Hematopoietic multipotent progenitor cell treated with erythropoietin and hydrocortisone succinate and interleukin-3 and kit ligand, for 4 days (in vitro differentiated cells): ENCODE measurements around the gene ACOT9.
A peak's percentile ranks its signal among the peaks of the same experiment; 100 is the strongest.
"Not testable (repeated sequence)": the region's sequence is repeated elsewhere in the genome, so short reads cannot be mapped to it uniquely, and the experiment has no call there.

Experiments
- DNase-seq: peaks from one replicate; pipeline ENCODE4 v3.0.0-alpha.2; 2015

The ACOT9 gene

GRCh38 chrX:23765449-23765848, 22.4 kb upstream of the ACOT9 start:
- no peak for DNase-seq

DNA sequence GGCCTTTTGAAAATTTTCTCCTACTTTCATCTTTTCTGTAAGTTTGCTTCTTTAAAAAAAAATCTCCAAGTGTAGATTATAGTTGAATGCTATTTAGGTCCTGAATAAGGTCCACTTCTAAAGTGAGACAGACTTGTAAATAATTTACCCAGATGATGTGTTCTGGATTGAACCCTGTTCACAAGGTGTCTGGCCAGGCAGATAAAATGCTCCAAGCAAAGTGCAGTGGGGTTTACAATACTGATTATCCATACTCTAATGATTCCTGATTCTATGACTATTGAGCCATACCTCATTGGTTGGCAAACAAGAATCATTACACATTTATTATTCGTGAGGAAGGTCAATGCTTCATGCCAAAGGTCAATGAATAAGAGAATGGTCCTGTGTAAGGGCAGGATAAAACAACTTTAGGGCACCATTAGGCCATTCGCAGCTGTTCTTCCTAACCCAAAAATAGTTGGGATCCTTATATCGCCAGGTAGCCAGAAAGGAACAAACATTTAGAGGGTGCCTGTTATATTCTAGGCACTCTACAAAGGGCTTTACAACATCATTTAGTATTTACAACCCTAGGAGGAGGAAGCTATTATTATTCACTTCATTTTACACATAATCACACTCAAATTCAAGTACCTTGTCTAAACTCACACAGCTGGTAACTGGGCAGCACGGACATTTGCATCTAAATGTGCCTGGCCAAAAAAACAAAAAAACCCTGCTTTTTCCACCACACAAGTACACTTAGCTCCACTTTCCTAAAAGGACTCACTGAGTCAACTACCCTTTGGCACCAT, 21.3 kb upstream of the ACOT9 start:
- DNase-seq: no peak

DNA sequence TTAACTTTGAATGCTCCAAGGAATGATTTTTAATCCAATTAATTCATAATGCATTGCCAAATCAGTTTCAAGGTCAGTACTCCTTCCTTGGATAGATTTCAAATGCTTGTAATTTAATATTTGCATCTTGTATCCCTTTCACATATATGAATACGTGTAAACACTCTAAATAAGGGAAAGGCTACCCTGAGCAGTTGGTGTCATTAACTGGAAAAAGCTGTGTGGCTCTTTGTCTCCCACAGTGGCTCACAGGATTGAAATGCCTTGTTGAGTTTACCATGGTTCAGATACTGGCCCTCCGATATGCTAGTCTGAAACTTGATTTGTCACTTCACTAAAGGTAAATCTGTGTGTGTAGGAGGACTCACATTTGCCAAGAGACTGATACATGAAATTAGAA, 16.7 kb upstream of the ACOT9 start:
- no peak for DNase-seq

DNA sequence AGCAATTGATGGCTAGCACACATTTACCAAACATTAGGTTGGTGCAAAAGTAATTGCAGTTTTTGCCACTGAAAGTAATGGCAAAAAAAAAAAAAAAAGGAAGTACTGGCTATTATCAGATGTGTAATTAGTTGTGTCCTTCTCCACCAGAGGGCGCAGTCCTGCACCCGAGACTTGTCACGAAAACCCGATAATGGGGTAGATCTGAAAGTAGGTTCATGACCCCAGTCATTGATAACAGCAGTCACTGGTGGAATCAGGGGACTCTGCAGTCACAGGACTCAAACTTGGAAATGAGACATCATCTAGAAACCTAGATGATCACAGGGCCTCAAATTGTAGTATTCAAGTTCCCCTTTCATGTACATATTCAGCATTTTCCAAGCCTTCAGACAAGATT, 13.1 kb upstream of the ACOT9 start:
- DNase-seq: peak; percentile 87

- DNase-seq: no peak
Measured at GRCh38 chrX:23754664-23755063, 11.6 kb upstream of the ACOT9 start.

DNA sequence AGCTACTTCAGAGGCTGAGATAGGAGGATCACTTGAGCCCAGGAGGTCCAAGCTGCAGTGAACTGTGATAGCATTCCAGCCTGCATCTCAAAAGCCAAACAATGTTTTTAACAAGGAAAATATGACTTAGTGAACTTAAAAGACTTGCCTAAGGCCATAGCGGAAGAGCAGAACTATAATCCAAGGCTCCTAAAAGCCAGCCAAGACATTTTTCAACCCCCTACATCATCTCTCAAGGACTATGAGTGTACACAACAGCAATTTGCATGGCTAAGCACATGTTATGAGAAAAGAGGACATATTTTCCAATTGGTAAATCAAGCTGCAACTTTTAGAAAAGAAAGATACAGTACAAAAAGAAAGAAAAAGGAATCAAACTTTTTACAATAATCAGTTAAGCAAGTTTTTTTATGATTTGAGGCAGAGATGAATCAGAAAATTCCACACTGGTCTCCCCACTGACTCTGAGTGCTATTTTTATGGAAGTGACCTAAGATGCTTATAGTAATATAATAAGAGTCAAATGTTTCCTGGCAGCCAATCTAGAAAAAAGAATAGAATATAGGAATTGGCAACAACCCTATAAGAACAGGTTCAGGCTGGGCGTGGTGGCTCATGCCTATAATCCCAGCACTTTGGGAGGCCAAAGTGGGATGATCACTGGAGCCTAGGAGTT, 9.8 kb upstream of the ACOT9 start:
- no peak for DNase-seq

DNA sequence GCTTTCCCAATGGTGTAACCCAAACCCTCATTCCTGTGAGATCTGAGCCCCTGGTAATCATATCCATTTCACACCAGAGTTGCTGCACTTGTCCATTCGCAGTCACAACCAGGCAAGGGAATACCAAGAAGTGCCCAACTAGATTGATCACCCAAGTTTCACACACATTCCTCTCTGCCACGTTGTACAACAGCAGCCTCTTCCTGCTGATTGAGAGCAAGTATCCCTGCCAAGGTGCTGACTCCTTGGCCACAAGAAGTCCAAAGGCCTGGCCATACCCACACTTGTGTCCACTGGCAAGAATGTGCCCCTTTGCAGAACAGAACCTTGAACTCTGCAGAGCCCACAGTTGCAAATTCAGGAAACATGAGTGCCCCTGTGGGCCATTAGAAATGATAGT, 6.5 kb upstream of the ACOT9 start:
- no peak for DNase-seq

DNA sequence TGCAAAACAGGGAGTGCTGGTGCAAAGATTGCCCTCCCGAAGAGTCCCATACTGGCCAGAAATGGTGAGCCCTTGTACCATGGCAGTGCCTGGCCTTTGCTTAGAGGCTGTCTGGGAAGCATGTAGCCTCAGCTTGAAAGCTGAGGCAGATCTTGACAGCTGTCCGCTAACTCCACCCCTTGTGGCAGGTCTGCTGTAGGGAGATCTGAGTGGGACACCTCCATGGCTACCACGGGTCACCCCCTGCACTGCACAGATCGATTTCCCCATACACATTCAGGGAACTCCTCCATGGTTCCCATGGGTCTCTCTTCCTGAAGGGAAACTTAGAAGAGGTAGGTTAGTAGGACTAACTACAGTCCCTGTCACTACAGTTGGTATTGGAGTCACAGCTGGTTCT, 6.1 kb upstream of the ACOT9 start:
- no peak for DNase-seq

- no peak for DNase-seq
Measured at GRCh38 chrX:23745786-23746185, 2.7 kb upstream of the ACOT9 start.

DNA sequence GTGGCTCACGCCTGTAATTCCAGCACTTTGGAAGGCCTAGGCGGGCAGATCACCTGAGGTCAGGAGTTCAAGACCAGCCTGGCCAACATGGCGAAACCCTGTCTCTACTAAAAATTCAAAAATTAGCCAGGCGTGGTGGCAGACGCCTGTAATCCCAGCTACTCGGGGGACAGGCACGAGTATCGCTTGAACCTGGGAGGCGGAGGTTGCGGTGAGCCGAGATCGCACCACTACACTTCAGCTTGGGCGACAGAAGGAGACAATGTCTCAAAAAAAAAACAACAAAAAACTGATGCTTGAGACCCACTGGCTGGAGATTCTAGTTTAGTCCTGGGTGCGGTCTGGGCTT, 521 bp upstream of the ACOT9 start:
- not testable (repeated sequence) for DNase-seq

- peak; percentile 61 for DNase-seq
Measured at GRCh38 chrX:23742174-23742696, 841 bp downstream of the ACOT9 start.

- no peak for DNase-seq
Measured at GRCh38 chrX:23737413-23737812, 5.7 kb downstream of the ACOT9 start.

- DNase-seq: no peak
Measured at GRCh38 chrX:23736030-23736429, 7.0 kb downstream of the ACOT9 start.

DNA sequence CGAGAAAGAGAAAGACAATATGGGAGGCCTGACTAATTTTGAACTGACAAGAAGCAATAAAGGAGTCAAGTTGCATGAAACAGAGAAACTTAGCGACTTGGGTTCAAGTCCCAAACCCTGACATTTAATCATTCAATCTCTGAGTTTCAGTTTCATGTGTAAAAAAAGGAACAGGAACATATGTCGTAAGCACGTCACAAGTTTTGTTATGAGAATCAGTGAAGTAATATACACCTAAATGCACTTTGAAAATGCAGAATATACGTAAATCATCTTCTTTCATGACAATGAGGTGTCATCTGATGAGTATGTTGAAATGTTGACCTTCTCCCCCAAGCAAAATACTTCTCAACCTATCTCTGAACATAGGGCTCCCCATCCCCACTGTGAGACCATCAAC, 10.4 kb downstream of the ACOT9 start:
- DNase-seq: no peak

DNA sequence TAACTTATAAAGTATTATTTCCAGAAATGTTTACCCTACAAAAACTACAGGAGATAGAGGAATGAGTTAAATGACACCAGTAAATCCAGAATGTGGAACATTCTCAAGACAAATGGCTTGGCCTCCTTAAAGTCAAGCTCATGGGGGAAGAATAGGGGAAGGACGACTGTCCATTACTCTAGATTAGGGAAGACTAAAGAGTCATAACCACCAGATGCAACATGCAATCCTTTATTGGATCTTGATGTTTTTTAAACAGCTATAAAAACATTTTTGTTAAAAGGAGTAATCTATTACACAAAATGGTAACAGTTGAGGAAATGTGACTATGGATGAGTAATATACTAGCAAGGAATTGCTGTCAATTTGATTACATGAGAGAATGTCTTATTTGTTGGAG, 11.1 kb downstream of the ACOT9 start:
- no peak for DNase-seq

GRCh38 chrX:23729214-23729613, 13.9 kb downstream of the ACOT9 start:
- no peak for DNase-seq

- DNase-seq: peak; percentile 32
Measured at GRCh38 chrX:23727206-23727605, 15.9 kb downstream of the ACOT9 start.

DNA sequence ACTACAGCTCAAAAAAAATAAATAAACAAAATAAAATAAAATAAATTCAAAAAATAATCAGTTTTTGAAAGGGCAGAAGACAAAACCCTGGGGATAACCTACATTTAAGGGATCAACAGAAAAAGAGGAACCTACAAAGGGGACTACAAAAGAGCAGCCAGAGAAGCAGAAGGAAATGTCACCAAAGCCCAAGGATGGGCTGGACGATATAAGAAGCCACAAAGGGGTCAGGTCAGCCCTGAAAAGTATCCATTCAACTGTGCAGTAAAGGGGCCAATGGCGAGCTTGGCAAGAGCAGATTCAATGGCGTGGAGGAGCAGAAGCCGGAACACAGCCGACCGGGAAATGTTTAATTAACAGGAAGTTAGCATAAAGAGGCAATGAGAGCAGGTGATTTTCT, 16.9 kb downstream of the ACOT9 start:
- DNase-seq: peak; percentile 68

DNA sequence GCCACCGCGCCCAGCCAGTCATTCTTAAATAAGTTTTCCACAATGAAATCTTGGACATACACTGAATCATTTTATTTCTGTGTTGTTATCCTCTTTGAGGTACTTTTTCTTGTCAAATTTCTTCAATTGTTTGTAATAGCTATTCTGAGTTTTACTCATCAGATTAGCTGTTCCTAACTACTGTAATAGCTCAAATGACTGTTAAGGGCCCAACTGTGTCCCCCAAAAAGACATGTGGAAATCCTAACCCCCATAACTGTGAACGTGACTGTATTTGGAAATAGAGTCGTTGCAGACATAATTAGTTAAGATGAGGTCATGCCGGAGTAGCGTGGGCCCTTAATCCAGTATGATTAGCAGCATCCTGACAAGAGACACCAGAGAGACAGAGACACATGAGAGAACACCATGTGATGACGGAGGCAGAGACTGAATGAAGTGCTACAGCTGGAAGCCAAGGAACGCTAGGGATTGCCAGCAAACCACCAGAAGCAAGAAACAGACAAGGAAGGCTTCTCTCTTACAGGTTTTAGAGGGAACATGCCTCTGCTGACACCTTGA, 22.9 kb downstream of the ACOT9 start:
- DNase-seq: no peak

DNA sequence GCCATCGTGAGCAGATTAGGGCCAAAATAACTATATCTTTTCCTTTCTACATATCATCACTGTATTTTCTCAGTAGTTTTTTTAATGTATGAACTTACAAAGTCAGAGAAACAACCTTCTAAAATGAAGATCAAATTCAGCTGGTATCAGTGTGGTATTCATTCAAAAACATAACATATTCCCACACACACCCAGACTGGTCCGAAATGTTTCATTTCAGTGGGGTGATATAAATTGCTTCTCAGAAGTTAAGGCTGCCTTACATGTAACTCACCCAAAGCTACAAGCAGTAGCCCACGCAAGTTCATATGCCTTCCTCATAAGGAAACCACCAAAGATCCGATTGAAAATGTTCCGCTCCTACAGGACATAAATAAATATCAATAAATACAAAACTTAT, 37.8 kb downstream of the ACOT9 start:
- DNase-seq: no peak

DNA sequence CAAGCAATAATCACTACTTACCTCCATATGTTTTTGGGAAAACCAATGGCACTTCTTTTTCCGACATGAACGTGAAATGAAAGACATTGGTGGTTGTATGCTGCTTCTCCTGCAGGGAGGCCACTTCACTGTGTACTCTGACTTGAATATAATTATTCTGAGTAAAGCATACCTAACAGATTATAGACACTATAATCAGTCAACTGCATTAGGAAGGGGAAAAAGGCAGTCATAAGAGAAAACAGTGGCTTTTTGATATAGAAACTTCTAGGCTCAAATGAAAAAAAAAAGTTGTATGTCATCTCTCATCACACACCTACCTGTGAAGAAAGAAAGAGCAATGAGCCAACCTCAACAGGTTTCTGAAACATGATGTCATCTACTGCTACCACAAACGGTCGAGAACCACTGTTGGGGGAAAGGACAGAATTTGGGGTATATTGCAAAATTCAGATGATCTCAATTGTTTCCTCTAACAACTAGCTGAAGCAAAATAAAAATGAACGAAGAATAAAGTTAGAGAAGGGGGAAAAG, 38.3 kb downstream of the ACOT9 start:
- no peak for DNase-seq

GRCh38 chrX:23699636-23700194, 43.4 kb downstream of the ACOT9 start:
- peak; percentile 89 for DNase-seq

DNA sequence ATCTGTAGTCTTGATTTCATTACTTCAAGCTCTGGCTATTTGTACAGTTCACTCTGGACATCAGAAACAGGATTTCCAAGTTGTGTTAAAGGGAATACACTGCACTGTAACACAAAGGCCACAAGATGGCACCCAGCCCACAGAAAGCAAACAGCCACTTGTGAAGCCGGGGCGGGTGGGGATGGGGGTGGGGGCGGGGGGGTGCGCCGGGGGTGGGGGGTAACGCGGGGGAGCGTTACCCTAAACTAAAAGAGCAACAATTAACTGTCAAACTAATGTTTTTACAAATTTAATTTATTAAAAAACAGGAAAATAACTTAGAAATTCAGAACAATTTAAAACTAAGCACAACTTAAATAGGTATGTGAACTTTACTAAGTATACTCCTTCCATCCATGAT, 48.5 kb downstream of the ACOT9 start:
- DNase-seq: peak; percentile 76

DNA sequence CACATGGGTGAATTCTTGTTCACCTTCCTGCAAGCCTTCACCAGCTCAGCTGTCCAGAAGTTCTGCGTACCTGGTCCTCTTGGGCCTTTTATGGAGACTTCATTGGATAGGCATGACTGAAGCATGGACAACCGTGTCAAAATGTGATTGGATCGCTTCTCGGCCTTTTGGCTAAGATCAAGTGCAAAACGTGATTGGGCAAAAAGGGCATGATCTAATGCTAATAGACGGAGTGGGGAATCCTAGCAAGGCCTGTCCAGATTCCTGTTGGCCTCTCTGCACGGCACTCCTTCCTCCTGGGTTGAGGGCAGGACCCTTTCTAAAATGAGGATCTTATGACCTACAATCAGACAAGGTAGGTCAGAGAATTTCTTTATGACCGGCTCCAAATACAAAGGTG, 50.9 kb downstream of the ACOT9 start:
- DNase-seq: no peak
